Hepatocyte (in vitro differentiated cells): Measurements from ENCODE around the gene EPHA10. TPM values are rescaled to one million over a fixed set of nuclear protein-coding genes. Genes with fewer than 3 reads are reported as not detected.

ENCODE experiments used
- DNase-seq: peaks from one replicate; pipeline ENCODE4 v3.0.0-alpha.2; 2016; ENCODE audit warnings: low spot score
- H2AFZ ChIP-seq: fragments of 200-600 bp; sonication (generic); 2 replicates; pipeline ENCODE4 v1.6.0; 2016; ENCODE audit warnings: antibody characterized with exemption, mild to moderate bottlenecking
- H3K27ac ChIP-seq: fragments of 200-600 bp; sonication (generic); 2 replicates; pipeline ENCODE4 v1.5.1; 2016; ENCODE audit warnings: mild to moderate bottlenecking
- H3K27me3 ChIP-seq: fragments of 200-600 bp; sonication (generic); 2 replicates; pipeline ENCODE4 v1.6.1; 2016
- H3K36me3 ChIP-seq: fragments of 200-600 bp; sonication (generic); replicated peaks from 2 replicates; pipeline ENCODE4 v1.5.1; 2016; ENCODE audit warnings: low read depth; ENCODE audit not compliant: insufficient read depth
- H3K4me1 ChIP-seq: fragments of 200-600 bp; sonication (generic); 2 replicates; pipeline ENCODE4 v1.5.1; 2016; ENCODE audit warnings: mild to moderate bottlenecking, moderate library complexity; ENCODE audit not compliant: insufficient read depth
- H3K4me2 ChIP-seq: fragments of 200-600 bp; sonication (generic); 2 replicates; pipeline ENCODE4 v1.6.0; 2016
- H3K4me3 ChIP-seq: fragments of 200-600 bp; sonication (generic); 2 replicates; pipeline ENCODE4 v1.5.1; 2016; ENCODE audit warnings: mild to moderate bottlenecking
- H3K79me2 ChIP-seq: fragments of 200-600 bp; sonication (generic); 2 replicates; pipeline ENCODE4 v1.6.0; 2017; ENCODE audit warnings: mild to moderate bottlenecking
- H3K9me2 ChIP-seq: fragments of 200-600 bp; sonication (generic); replicated peaks from 2 replicates; pipeline ENCODE4 v1.6.0; 2017; ENCODE audit warnings: mild to moderate bottlenecking; ENCODE audit not compliant: insufficient read depth
- H3K9me3 ChIP-seq: fragments of 200-600 bp; sonication (generic); 2 replicates; pipeline ENCODE4 v1.5.1; 2016; ENCODE audit warnings: low read depth, mild to moderate bottlenecking
- H4K20me1 ChIP-seq: fragments of 200-600 bp; sonication (generic); 2 replicates; pipeline ENCODE4 v1.6.0; 2016; ENCODE audit warnings: mild to moderate bottlenecking; ENCODE audit not compliant: insufficient read depth, poor library complexity, severe bottlenecking
- CTCF ChIP-seq: fragments of 200-600 bp; sonication (generic); IDR thresholded peaks from 2 replicates; pipeline ENCODE4 v1.5.1; 2016; ENCODE audit warnings: antibody characterized with exemption, mild to moderate bottlenecking; ENCODE audit not compliant: poor library complexity
- EZH2 ChIP-seq: fragments of 200-600 bp; sonication (generic); IDR thresholded peaks from 2 replicates; pipeline ENCODE4 v1.6.1; 2016; ENCODE audit warnings: antibody characterized with exemption, mild to moderate bottlenecking, borderline replicate concordance
- EZH2phosphoT487 ChIP-seq: fragments of 200-600 bp; sonication (generic); IDR thresholded peaks from one replicate; pipeline ENCODE4 v1.6.1; 2018; ENCODE audit warnings: antibody characterized with exemption, mild to moderate bottlenecking, low read depth, moderate library complexity; ENCODE audit not compliant: unreplicated experiment, severe bottlenecking
- whole genome bisulfite sequencing: methylation state at CpG from one replicate; pipeline ENCODE4 v1.1.6; 2016; ENCODE audit warnings: low lambda C conversion rate; ENCODE audit errors: missing lambda C conversion rate; 5-methylcytosine and 5-hydroxymethylcytosine counted together
- polyA plus RNA-seq: library from polyadenylated mRNA; unstranded; fragments of >200 nt; fragmentation: Nextera tagmentation; extraction: Ambion mirVana; gene quantifications from 2 replicates; pipeline ENCODE4 v1.2.1, GENCODE V29; 2016
- total RNA-seq: library from RNA; depleted of rRNA; stranded (reverse); fragments of >200 nt; gene quantifications from 2 replicates; pipeline ENCODE4 v1.2.3, GENCODE V29; 2014

Gene EPHA10
- total and polyA plus RNA-seq, 2 experiments from 2014 or later = 1.3 to 1.5 TPM

GRCh38 chr1:37765916-37766664, 1.2 kb upstream of the EPHA10 start:
- H2AFZ ChIP-seq = no peak overlapping the region
- no peaks in the 10 kb centered on the region for H3K36me3 ChIP-seq
- H3K4me1 ChIP-seq = no peaks in the 10 kb centered on the region
- no peak overlapping the region for H3K27ac ChIP-seq
- no peak overlapping the region for H3K4me3 ChIP-seq
- peaks cover 85% of the 10 kb centered on the region for H3K27me3 ChIP-seq
- H3K79me2 ChIP-seq = no peaks in the 10 kb centered on the region
- DNase-seq = no peak
- no peak overlapping the region for H3K4me2 ChIP-seq
- no peaks in the 10 kb centered on the region for H3K9me3 ChIP-seq
- TF ChIP-seq EZH2phosphoT487 (no peak), EZH2 (peak; percentile 31), CTCF (no peak)
- H4K20me1 ChIP-seq = no peaks in the 10 kb centered on the region
- H3K9me2 ChIP-seq = no peaks in the 10 kb centered on the region
- WGBS = 27% methylated on average over 27 of the region's 27 CpGs

- no peaks in the 10 kb centered on the region for H4K20me1 ChIP-seq
- TF ChIP-seq EZH2 (peak; percentile 24), CTCF (no peak)
- H3K9me2 ChIP-seq = no peaks in the 10 kb centered on the region
- H3K4me1 ChIP-seq = no peaks in the 10 kb centered on the region
- H3K36me3 ChIP-seq = no peaks in the 10 kb centered on the region
- no peaks in the 10 kb centered on the region for H3K79me2 ChIP-seq
- DNase-seq = peak; percentile 78
- no peak overlapping the region for H3K27ac ChIP-seq
- H3K27me3 ChIP-seq = peaks cover 82% of the 10 kb centered on the region
- no peak overlapping the region for H3K4me3 ChIP-seq
- H3K9me3 ChIP-seq = no peaks in the 10 kb centered on the region
- 16% methylated on average over 24 of the region's 29 CpGs for WGBS
- no peak overlapping the region for H2AFZ ChIP-seq
- no peak overlapping the region for H3K4me2 ChIP-seq
Measured at GRCh38 chr1:37764414-37764825, 500 bp downstream of the EPHA10 start.

GRCh38 chr1:37763791-37764413, 1.0 kb downstream of the EPHA10 start:
- no peaks in the 10 kb centered on the region for H3K9me3 ChIP-seq
- H3K9me2 ChIP-seq = no peaks in the 10 kb centered on the region
- peaks cover 82% of the 10 kb centered on the region for H3K27me3 ChIP-seq
- TF ChIP-seq EZH2 (no peak), CTCF (no peak), EZH2phosphoT487 (no peak)
- no peak overlapping the region for H3K4me2 ChIP-seq
- H3K36me3 ChIP-seq = no peaks in the 10 kb centered on the region
- no peak overlapping the region for H2AFZ ChIP-seq
- no peaks in the 10 kb centered on the region for H3K79me2 ChIP-seq
- WGBS = 34% methylated on average over 25 of the region's 25 CpGs
- DNase-seq = no peak
- H4K20me1 ChIP-seq = no peaks in the 10 kb centered on the region
- no peak overlapping the region for H3K4me3 ChIP-seq
- no peaks in the 10 kb centered on the region for H3K4me1 ChIP-seq
- no peak overlapping the region for H3K27ac ChIP-seq
